ENCODE results near the gene ARMCX4.

Gene ARMCX4
- 2.0 to 15.7 (median 6.7) reads per million in 9 experiments for total RNA-seq

DNA sequence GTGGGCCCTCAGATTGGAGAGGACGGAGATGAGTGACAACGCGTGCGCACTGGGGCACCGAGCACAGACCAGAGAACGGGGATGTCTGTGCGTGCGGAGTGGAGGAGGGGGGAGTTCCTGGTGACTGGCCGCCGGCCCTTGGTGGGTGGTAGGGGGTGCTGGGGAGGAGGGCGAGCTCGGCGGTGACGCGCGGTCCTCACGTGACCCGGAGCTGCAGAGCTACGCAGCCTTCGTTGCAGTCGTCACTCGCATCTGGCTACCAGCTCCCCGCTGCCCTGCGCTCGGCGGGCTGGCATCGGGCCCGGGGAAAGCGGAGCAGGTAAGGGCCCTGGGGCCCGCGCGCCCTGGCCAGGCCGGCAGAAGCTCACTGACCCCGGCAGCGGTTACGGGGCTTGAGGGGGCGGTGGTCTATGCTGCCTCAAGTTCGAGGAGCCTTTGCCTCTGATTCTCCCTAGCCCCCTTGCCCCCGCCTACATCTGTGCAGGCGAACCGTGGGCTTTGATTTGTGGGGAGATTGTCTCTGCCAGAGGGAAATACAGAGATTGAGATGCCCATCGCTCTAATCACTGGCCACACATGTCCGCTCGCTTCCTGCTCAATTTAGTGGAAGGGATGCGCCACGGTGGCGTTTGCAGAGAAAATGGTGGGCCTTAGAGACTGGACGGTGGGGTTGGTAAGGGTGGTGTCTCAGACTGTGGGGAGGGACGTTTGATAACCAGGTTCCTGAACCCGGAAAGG lies at the start of gene ARMCX4:
Gene ARMCX4, plus strand, starts transcription at position 245 of the 738 bp plus-strand sequence. CDS start 3,134 bp downstream, outside the sequence.
- Mint-ChIP-seq H3K4me3 (peak within 1 kb of the TSS; percentile 60 to 80), H3K9me3 (no peaks in the 10 kb centered on the region), H3K27me3 (no peaks in the 10 kb centered on the region), H3K27ac (peak within 1 kb of the TSS in 1 of 2 donors; percentile 86), H3K36me3 (ENCODE audit: insufficient read depth) (peaks cover 3% of the 10 kb centered on the region), H3K4me1 (ENCODE audit: low read depth in 2 of 2) (peaks cover 0 to 3% of the 10 kb centered on the region in 2 donors)
- ATAC-seq (replicated peaks): peak; percentile 60
- DNase-seq: no peak

GRCh38 chrX:101442085-101442484 lies 43.2 kb upstream of the ARMCX4 start:
- ATAC-seq (replicated peaks): no peak
- Mint-ChIP-seq H3K9me3 (no peaks in the 10 kb centered on the region), H3K27me3 (no peaks in the 10 kb centered on the region), H3K36me3 (ENCODE audit: insufficient read depth) (peaks cover 14% of the 10 kb centered on the region), H3K4me1 (ENCODE audit: low read depth in 2 of 2) (peaks cover 5 to 6% of the 10 kb centered on the region in 2 donors), H3K27ac (no peak overlapping the region), H3K4me3 (no peak overlapping the region)
- no peak for DNase-seq

DNA sequence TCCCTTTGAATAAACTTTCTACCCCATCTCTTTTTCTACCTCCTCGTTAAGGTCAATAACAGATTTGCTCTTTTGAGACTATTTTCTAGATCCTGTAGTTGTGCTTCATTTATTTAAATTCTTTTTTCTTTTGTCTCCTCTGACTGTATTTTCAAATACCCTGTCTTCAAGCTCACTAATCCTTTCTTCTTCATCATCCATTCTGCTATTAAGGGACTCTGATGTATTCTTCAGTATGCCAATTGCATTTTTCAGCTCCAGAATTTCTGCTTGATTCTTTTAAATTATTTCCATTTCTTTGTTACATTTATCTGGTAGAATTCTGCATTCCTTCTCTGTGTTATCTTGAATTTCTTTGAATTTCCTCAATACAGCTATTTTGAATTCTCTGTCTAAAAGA lies 36.0 kb upstream of the ARMCX4 start:
- H3K4me1 Mint-ChIP-seq (ENCODE audit: low read depth in 2 of 2): no peaks in the 10 kb centered on the region
- no peaks in the 10 kb centered on the region for H3K9me3 Mint-ChIP-seq
- no peaks in the 10 kb centered on the region for H3K36me3 Mint-ChIP-seq (ENCODE audit: insufficient read depth)
- H3K27ac Mint-ChIP-seq: no peak overlapping the region
- H3K4me3 Mint-ChIP-seq: no peak overlapping the region
- DNase-seq (no peak), ATAC-seq (replicated peaks) (no peak)
- no peaks in the 10 kb centered on the region for H3K27me3 Mint-ChIP-seq

GRCh38 chrX:101450085-101450484 lies 35.2 kb upstream of the ARMCX4 start:
- no peak overlapping the region for H3K4me3 Mint-ChIP-seq
- no peaks in the 10 kb centered on the region for H3K27me3 Mint-ChIP-seq
- H3K9me3 Mint-ChIP-seq: no peaks in the 10 kb centered on the region
- no peaks in the 10 kb centered on the region for H3K4me1 Mint-ChIP-seq (ENCODE audit: low read depth in 2 of 2)
- DNase-seq (no peak), ATAC-seq (replicated peaks) (no peak)
- H3K27ac Mint-ChIP-seq: no peak overlapping the region
- no peaks in the 10 kb centered on the region for H3K36me3 Mint-ChIP-seq (ENCODE audit: insufficient read depth)

DNA sequence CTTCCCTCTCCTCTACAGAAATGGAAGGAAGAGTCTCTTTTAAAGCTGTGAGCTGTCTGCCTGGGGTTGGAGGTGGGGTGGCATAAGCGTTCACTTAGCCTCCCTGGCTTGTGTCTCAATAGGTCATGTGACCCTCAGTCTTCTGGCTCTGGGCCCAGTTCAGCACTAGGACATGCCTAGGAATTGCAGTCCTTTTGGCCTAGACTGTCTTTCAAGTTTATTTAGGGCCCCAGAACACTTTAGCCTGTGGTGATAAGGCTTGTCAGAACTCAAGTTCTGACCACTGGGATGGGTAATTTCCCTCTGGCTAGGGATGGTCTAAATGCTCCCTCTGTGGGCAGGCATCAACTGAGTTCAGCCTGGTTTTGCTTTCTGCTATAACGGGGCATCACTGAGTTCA lies 34.3 kb upstream of the ARMCX4 start:
- H3K36me3 Mint-ChIP-seq (ENCODE audit: insufficient read depth): no peaks in the 10 kb centered on the region
- no peaks in the 10 kb centered on the region for H3K9me3 Mint-ChIP-seq
- no peak overlapping the region for H3K27ac Mint-ChIP-seq
- H3K4me3 Mint-ChIP-seq: no peak overlapping the region
- no peaks in the 10 kb centered on the region for H3K4me1 Mint-ChIP-seq (ENCODE audit: low read depth in 2 of 2)
- H3K27me3 Mint-ChIP-seq: no peaks in the 10 kb centered on the region
- no peak for DNase-seq
- no peak for ATAC-seq (replicated peaks)

- no peaks in the 10 kb centered on the region for H3K36me3 Mint-ChIP-seq (ENCODE audit: insufficient read depth)
- no peaks in the 10 kb centered on the region for H3K4me1 Mint-ChIP-seq (ENCODE audit: low read depth in 2 of 2)
- no peak for DNase-seq
Observed at GRCh38 chrX:101452056-101452455, 33.2 kb upstream of the ARMCX4 start.

DNA sequence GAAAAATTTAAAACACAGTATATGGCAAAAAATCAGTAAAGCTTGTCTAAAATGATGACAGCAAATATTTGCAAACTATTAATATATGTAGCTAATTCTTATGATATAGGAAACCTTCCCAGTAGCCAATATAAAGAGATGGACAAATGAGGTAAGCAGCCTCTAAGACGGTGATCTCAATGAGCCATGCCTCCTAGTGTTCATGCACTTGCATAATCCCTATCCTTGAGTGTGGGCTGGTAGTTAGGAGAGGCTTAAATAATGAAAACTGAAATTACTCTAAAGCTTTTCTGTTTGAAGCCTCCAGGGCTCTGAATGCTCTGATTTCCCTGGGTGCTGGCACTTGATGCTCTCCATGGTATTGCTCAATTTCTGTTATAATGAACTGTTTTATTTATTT lies 24.6 kb upstream of the ARMCX4 start:
- DNase-seq: no peak
- ATAC-seq (replicated peaks): no peak
- no peaks in the 10 kb centered on the region for H3K27me3 Mint-ChIP-seq
- no peaks in the 10 kb centered on the region for H3K9me3 Mint-ChIP-seq
- H3K27ac Mint-ChIP-seq: no peak overlapping the region
- H3K4me1 Mint-ChIP-seq (ENCODE audit: low read depth in 2 of 2): no peaks in the 10 kb centered on the region
- no peak overlapping the region for H3K4me3 Mint-ChIP-seq
- H3K36me3 Mint-ChIP-seq (ENCODE audit: insufficient read depth): no peaks in the 10 kb centered on the region

More at GRCh38 chrX:101452056-101452455, 33.2 kb upstream of the ARMCX4 start:
- ATAC-seq (replicated peaks): no peak
- Mint-ChIP-seq H3K9me3 (no peaks in the 10 kb centered on the region), H3K4me3 (no peak overlapping the region), H3K27me3 (no peaks in the 10 kb centered on the region), H3K27ac (no peak overlapping the region)

DNA sequence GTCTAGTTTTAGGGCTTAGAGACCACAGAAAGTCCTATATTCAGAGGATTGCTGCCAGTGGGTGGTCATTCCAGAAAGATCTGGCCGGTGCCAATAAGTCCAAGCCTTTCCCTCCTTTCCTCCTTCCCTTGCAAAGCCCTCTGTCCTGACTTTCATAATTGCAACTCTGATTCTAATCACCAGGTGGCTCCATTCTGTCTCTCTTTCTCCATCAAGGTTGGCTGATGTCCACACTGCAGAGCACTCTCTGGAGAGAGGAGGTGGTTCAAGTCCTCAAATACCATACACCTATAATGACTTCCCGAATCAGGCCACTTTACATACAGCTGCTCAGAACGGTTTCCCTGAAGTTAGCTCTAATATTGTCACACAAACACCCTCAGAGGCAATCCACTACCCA lies 22.4 kb upstream of the ARMCX4 start:
- ATAC-seq (replicated peaks): no peak
- H3K9me3 Mint-ChIP-seq: no peaks in the 10 kb centered on the region
- no peaks in the 10 kb centered on the region for H3K4me1 Mint-ChIP-seq (ENCODE audit: low read depth in 2 of 2)
- H3K27me3 Mint-ChIP-seq: no peaks in the 10 kb centered on the region
- no peaks in the 10 kb centered on the region for H3K36me3 Mint-ChIP-seq (ENCODE audit: insufficient read depth)
- H3K4me3 Mint-ChIP-seq: no peak overlapping the region
- no peak overlapping the region for H3K27ac Mint-ChIP-seq
- no peak for DNase-seq

- ATAC-seq (replicated peaks): no peak
- Mint-ChIP-seq H3K27ac (no peak overlapping the region), H3K4me1 (ENCODE audit: low read depth in 2 of 2) (no peaks in the 10 kb centered on the region), H3K36me3 (ENCODE audit: insufficient read depth) (no peaks in the 10 kb centered on the region), H3K4me3 (no peak overlapping the region), H3K27me3 (no peaks in the 10 kb centered on the region), H3K9me3 (no peaks in the 10 kb centered on the region)
- DNase-seq: no peak
Observed at GRCh38 chrX:101478366-101478765, 6.9 kb upstream of the ARMCX4 start.

- H3K27me3 Mint-ChIP-seq: no peaks in the 10 kb centered on the region
- H3K4me3 Mint-ChIP-seq: no peak overlapping the region
- peaks cover 0 to 3% of the 10 kb centered on the region in 2 donors for H3K4me1 Mint-ChIP-seq (ENCODE audit: low read depth in 2 of 2)
- no peaks in the 10 kb centered on the region for H3K9me3 Mint-ChIP-seq
- DNase-seq (no peak), ATAC-seq (replicated peaks) (no peak)
- peaks cover 3% of the 10 kb centered on the region for H3K36me3 Mint-ChIP-seq (ENCODE audit: insufficient read depth)
- no peak overlapping the region for H3K27ac Mint-ChIP-seq
Observed at GRCh38 chrX:101482296-101482695, 3.0 kb upstream of the ARMCX4 start.

DNA sequence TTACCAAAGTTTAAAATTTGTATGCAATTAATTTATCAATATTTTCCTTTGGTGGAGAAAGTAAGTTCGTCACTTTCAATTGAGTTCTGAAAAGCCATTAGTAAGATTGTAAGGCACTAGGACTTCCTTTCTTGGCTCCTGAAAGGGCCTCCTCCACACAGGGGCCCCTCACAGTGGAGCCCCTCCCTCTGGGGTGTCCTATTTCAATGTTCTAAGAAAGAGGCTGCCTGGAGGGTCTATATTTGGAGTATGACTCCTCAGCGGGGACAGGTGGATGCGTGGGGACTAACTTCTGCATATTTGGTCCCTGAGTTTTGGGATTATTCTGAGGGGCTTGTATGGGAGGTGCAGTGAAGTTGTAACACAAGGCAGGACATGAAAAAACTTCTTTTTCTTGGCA lies 1.6 kb upstream of the ARMCX4 start:
- no peaks in the 10 kb centered on the region for H3K27me3 Mint-ChIP-seq
- H3K9me3 Mint-ChIP-seq: no peaks in the 10 kb centered on the region
- H3K4me3 Mint-ChIP-seq: no peak overlapping the region
- H3K36me3 Mint-ChIP-seq (ENCODE audit: insufficient read depth): peaks cover 3% of the 10 kb centered on the region
- H3K27ac Mint-ChIP-seq: no peak overlapping the region
- ATAC-seq (replicated peaks) (no peak), DNase-seq (no peak)
- H3K4me1 Mint-ChIP-seq (ENCODE audit: low read depth in 2 of 2): peaks cover 0 to 3% of the 10 kb centered on the region in 2 donors

GRCh38 chrX:101484135-101484534 lies 1.1 kb upstream of the ARMCX4 start:
- H3K36me3 Mint-ChIP-seq (ENCODE audit: insufficient read depth): peaks cover 3% of the 10 kb centered on the region
- no peak for DNase-seq
- H3K27me3 Mint-ChIP-seq: no peaks in the 10 kb centered on the region
- no peak overlapping the region for H3K27ac Mint-ChIP-seq
- peaks cover 0 to 3% of the 10 kb centered on the region in 2 donors for H3K4me1 Mint-ChIP-seq (ENCODE audit: low read depth in 2 of 2)
- H3K4me3 Mint-ChIP-seq: no peak overlapping the region
- no peaks in the 10 kb centered on the region for H3K9me3 Mint-ChIP-seq
- no peak for ATAC-seq (replicated peaks)

DNA sequence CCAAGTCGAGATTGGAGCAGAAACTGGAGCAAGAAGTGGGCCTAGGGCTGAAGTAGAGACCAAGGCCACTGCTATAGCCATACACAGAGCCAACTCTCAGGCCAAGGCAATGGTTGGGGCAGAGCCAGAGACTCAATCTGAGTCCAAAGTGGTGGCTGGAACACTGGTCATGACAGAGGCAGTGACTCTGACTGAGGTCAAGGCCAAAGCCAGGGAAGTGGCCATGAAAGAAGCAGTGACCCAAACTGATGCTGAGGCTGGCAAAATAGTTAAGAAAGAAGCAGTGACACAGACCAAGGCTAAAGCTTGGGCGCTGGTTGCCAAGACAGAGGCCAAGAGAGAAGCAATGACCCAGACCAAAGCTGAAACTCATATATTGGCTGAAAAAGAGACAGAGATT lies 3.5 kb downstream of the ARMCX4 start:
- Mint-ChIP-seq H3K4me3 (no peak overlapping the region), H3K27ac (no peak overlapping the region), H3K36me3 (ENCODE audit: insufficient read depth) (peaks cover 3% of the 10 kb centered on the region), H3K4me1 (ENCODE audit: low read depth in 2 of 2) (peaks cover 0 to 3% of the 10 kb centered on the region in 2 donors), H3K27me3 (no peaks in the 10 kb centered on the region), H3K9me3 (no peaks in the 10 kb centered on the region)
- DNase-seq: no peak
- no peak for ATAC-seq (replicated peaks)

DNA sequence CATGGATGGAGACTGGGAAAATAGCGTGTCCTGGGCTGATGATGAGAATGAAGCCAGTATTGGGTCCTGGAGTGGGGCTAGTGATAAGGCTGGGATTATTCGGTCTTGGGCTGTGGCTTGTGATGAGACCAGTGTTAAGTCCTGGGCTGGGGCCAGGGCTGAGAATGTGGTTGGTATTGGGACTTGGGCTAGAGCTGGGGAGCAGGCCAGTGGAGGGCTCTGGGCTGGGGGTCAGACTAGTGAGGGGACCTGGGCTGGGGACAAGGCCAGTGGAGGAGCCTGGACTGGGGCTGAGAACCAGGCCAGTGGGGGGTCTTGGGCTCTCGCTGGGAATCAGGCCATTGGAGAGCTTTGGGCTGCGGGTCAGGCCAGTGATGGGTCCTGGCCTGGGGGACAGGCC lies 6.7 kb downstream of the ARMCX4 start:
- Mint-ChIP-seq H3K4me1 (ENCODE audit: low read depth in 2 of 2) (no peaks in the 10 kb centered on the region), H3K36me3 (ENCODE audit: insufficient read depth) (no peaks in the 10 kb centered on the region), H3K4me3 (no peak overlapping the region), H3K9me3 (no peaks in the 10 kb centered on the region), H3K27me3 (no peaks in the 10 kb centered on the region), H3K27ac (no peak overlapping the region)
- no peak for ATAC-seq (replicated peaks)
- DNase-seq: no peak

Data from effector memory CD8-positive, alpha-beta T cell (primary cell).